ENCODE measurements around the gene B3GNT5. TPM values are rescaled to one million over a fixed set of nuclear protein-coding genes. Genes with fewer than 3 reads are reported as not detected.

The B3GNT5 gene
- total and polyA plus RNA-seq, 2 of the 8 experiments (the other 6 are each of a cell fraction or from before 2014, with no cell fraction given): 2.4 to 9.7 TPM

DNA sequence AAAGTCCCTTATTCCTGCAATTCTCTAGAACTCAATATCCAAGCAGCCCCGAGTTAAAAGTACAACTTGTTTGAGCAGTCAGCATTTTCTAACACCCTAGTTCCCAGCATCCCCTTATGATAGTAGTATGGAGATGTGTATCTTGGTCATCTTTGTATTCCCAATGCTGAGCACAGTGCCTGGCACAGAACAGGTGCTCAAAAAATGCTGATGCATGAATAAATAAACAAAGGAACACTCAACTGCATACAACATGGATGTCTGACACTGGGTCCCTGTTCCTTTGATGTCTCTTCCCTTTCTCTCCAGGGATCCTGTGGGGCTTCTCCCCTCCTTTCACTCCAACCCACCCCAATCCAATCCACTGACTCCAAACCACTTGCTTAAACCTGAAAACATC is 23.9 kb upstream of the B3GNT5 start:
- no peaks in the 10 kb centered on the region for H3K27me3 ChIP-seq (replicated peaks in 1 of 4; ENCODE audit: control insufficient read depth in 3 of 4, extremely low read depth in 1 of 4, insufficient read depth in 3 of 4, low read length in 3 of 4)
- H3K79me2 ChIP-seq (ENCODE audit: control insufficient read depth in 1 of 2, insufficient read depth in 2 of 2, low read length in 2 of 2): no peaks in the 10 kb centered on the region
- no peak overlapping the region for H3K4me3 ChIP-seq (ENCODE audit: extremely low read depth in 1 of 4, insufficient read depth in 2 of 4, low read depth in 3 of 4, low read length in 4 of 4)
- no peaks in the 10 kb centered on the region for H3K9me3 ChIP-seq (ENCODE audit: insufficient read depth in 2 of 2, low read depth in 1 of 2, low read length in 1 of 2)
- H2AFZ ChIP-seq (ENCODE audit: low read length): no peak overlapping the region
- no peak overlapping the region for H2BK12ac ChIP-seq (ENCODE audit: low read depth, low read length)
- CTCF ChIA-PET (ENCODE audit: partially characterized antibody): interaction anchor here (1.7 kb wide), 1 partner anchor 153 kb away, joined by 6 read pairs; no protein-coding TSS in a partner anchor
- H3K27ac ChIP-seq (ENCODE audit: low read depth, low read length): no peak overlapping the region
- TF ChIP-seq, protein P1, sequence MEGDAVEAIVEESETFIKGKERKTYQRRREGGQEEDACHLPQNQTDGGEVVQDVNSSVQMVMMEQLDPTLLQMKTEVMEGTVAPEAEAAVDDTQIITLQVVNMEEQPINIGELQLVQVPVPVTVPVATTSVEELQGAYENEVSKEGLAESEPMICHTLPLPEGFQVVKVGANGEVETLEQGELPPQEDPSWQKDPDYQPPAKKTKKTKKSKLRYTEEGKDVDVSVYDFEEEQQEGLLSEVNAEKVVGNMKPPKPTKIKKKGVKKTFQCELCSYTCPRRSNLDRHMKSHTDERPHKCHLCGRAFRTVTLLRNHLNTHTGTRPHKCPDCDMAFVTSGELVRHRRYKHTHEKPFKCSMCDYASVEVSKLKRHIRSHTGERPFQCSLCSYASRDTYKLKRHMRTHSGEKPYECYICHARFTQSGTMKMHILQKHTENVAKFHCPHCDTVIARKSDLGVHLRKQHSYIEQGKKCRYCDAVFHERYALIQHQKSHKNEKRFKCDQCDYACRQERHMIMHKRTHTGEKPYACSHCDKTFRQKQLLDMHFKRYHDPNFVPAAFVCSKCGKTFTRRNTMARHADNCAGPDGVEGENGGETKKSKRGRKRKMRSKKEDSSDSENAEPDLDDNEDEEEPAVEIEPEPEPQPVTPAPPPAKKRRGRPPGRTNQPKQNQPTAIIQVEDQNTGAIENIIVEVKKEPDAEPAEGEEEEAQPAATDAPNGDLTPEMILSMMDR (IDR thresholded peaks at IDR 0.05; ENCODE audit: control extremely low read depth in 1 of 3, insufficient read depth in 1 of 3, low read depth in 1 of 3, low read length in 3 of 3): no peak
- TF ChIP-seq MAFK (IDR thresholded peaks at IDR 0.05; ENCODE audit: low read depth, low read length): peak; percentile 24; the same call in 1 of the 2 replicates
- no peaks in the 10 kb centered on the region for H4K20me1 ChIP-seq (replicated peaks in 1 of 2; ENCODE audit: control insufficient read depth in 1 of 2, insufficient read depth in 2 of 2, low read length in 2 of 2)
- no peak overlapping the region for H4K91ac ChIP-seq (replicated peaks; ENCODE audit: insufficient read length, low read length)
- no peak overlapping the region for H3K9ac ChIP-seq (replicated peaks in 1 of 4; ENCODE audit: extremely low read depth in 1 of 4, low read depth in 3 of 4, low read length in 3 of 4)
- no peak overlapping the region for H3K4me2 ChIP-seq (ENCODE audit: insufficient read depth in 1 of 2, low read depth in 2 of 2, low read length in 2 of 2)
- POLR2A ChIA-PET (ENCODE audit: partially characterized antibody): no interaction called here
- no peaks in the 10 kb centered on the region for H3K36me3 ChIP-seq (ENCODE audit: control insufficient read depth in 2 of 4, insufficient read depth in 4 of 4, low read length in 3 of 4)
- no peak overlapping the region for H2BK20ac ChIP-seq (ENCODE audit: low read length)
- H4K5ac ChIP-seq (ENCODE audit: insufficient read length, low read depth, low read length): no peak overlapping the region
- H3K4ac ChIP-seq (replicated peaks; ENCODE audit: insufficient read length, low read depth, low read length): no peak overlapping the region
- WGBS, 2 experiments (ENCODE audit: extremely low coverage in 1 of 2, insufficient coverage in 1 of 2, insufficient read length in 1 of 2, insufficient replicate concordance in 2 of 2, low coverage in 1 of 2, low lambda C conversion rate in 2 of 2, missing lambda C conversion rate in 1 of 2): 89% methylated on average over 1 of the region's 1 CpG; no CpG with 5 or more reads in 1 of the 2 experiments
- no peak overlapping the region for H2BK15ac ChIP-seq (ENCODE audit: low read length)
- no peak overlapping the region for H3K18ac ChIP-seq (ENCODE audit: extremely low read depth, low read length)
- DNase-seq (ENCODE audit: low read depth in 1 of 2, low spot score in 2 of 2): no peak
- no peak overlapping the region for H2BK5ac ChIP-seq (ENCODE audit: low read depth, low read length)
- no peak overlapping the region for H3K14ac ChIP-seq (ENCODE audit: insufficient read length)
- H3K79me1 ChIP-seq (ENCODE audit: low read depth, low read length): no peaks in the 10 kb centered on the region
- no peak overlapping the region for H3K56ac ChIP-seq (replicated peaks; ENCODE audit: insufficient read length, low read depth, low read length)
- no peak for FAIRE-seq
- no peaks in the 10 kb centered on the region for H3K23me2 ChIP-seq (ENCODE audit: low read depth, low read length)
- no peak overlapping the region for H2BK120ac ChIP-seq (replicated peaks; ENCODE audit: low read depth, low read length)
- H3K4me1 ChIP-seq (replicated peaks in 1 of 4; ENCODE audit: control insufficient read depth in 3 of 4, insufficient read depth in 4 of 4, low read length in 3 of 4): no peaks in the 10 kb centered on the region
- H3K23ac ChIP-seq (ENCODE audit: insufficient read length): no peak overlapping the region
- H4K8ac ChIP-seq (ENCODE audit: extremely low read depth, insufficient read depth, low read length): no peak overlapping the region
- no peak overlapping the region for H2AK5ac ChIP-seq (ENCODE audit: low read depth, low read length)

Data from H1 (cell line).